ENCODE data around the gene SCAF4.

DNA sequence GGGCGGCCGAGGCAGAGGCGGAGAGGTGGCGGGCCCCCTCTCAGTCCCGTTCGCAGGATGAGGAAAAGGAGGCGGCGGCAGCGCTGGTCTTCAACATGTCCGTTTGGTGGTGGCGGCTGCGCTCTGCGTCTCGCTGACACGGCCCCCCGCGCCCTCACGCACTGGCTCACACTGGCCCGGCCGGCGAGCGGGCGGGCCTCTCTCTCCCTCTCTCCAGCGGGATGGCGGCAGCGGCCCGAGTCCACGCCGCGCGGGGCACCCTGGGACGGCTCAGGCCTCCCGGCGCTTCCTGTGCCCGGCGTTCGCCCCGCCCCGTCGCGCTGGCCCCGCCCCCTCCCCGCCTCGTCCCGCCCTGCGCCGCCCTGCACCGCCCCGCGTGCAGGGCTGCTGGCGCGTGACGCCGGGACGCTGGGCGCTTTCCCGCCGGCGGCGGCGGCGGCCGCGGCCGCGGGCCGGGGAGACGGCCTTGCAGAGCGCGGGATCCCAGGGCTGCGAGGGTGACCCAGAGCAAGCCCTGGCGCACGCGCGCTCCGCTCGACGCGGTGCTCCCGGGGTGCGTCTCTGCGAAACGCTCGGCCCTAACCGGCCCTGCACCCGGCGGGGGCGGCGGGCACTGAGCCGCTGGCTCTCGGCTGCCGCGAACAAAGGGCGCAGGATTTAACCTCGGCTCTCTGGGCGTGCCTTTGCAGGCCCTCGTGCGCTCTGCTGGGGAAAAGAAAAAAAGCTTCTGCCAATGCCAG lies at the start of gene SCAF4:
- TF ChIP-seq, protein P1, sequence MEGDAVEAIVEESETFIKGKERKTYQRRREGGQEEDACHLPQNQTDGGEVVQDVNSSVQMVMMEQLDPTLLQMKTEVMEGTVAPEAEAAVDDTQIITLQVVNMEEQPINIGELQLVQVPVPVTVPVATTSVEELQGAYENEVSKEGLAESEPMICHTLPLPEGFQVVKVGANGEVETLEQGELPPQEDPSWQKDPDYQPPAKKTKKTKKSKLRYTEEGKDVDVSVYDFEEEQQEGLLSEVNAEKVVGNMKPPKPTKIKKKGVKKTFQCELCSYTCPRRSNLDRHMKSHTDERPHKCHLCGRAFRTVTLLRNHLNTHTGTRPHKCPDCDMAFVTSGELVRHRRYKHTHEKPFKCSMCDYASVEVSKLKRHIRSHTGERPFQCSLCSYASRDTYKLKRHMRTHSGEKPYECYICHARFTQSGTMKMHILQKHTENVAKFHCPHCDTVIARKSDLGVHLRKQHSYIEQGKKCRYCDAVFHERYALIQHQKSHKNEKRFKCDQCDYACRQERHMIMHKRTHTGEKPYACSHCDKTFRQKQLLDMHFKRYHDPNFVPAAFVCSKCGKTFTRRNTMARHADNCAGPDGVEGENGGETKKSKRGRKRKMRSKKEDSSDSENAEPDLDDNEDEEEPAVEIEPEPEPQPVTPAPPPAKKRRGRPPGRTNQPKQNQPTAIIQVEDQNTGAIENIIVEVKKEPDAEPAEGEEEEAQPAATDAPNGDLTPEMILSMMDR (IDR thresholded peaks at IDR 0.05; ENCODE audit: borderline replicate concordance, extremely low read depth, low read length, poor library complexity, severe bottlenecking): no peak
- no peak for TF ChIP-seq EZH2 (IDR thresholded peaks at IDR 0.05; ENCODE audit: borderline replicate concordance, low read depth, low read length, severe bottlenecking)
